OCI-LY7 (cell line): Measurements from ENCODE around the gene PRR5L. TPM values are rescaled to one million over a fixed set of nuclear protein-coding genes. Genes with fewer than 3 reads are reported as not detected.

Experiments
- BruUV-seq: library from RNA; stranded (reverse); fragments of 400-500 nt; replicated peaks from 2 replicates; lab custom pipeline; 2021; lab: Mats Ljungman, UMichigan
- CTCF ChIA-PET: fragments of 300-600 bp; sonication (Branson Sonifier 250); formaldehyde crosslinking; loops from one replicate; lab custom pipeline; 2022; ENCODE audit warnings: antibody characterized with exemption; ENCODE audit not compliant: unreplicated experiment; lab: Charles Lee
- POLR2A ChIA-PET: fragments of 300-600 bp; sonication (Branson Sonifier 250); formaldehyde crosslinking; loops from one replicate; lab custom pipeline; 2022; ENCODE audit warnings: antibody characterized with exemption; lab: Charles Lee
- DNase-seq: peaks from one replicate; pipeline ENCODE4 v3.0.0-alpha.2; 2015; ENCODE audit warnings: low spot score
- H2AFZ ChIP-seq: fragments of 200-600 bp; sonication (generic), shearing (Covaris generic); 2 replicates; pipeline ENCODE4 v1.6.1; 2014; ENCODE audit warnings: mild to moderate bottlenecking, antibody characterized with exemption, low read length, moderate library complexity
- H3K27ac ChIP-seq: fragments of 200-600 bp; sonication (generic); 2 replicates; pipeline ENCODE4 v1.5.1; 2014; ENCODE audit warnings: mixed run types, low read depth, mild to moderate bottlenecking, moderate library complexity, low read length, inconsistent platforms; ENCODE audit not compliant: poor library complexity, severe bottlenecking
- H3K36me3 ChIP-seq: fragments of 200-600 bp; sonication (generic); 2 replicates; pipeline ENCODE4 v1.6.1; 2014; ENCODE audit warnings: mild to moderate bottlenecking, antibody characterized with exemption, low read length, moderate library complexity, mixed read lengths; ENCODE audit not compliant: insufficient read depth
- H3K4me1 ChIP-seq: fragments of 200-600 bp; sonication (generic); 2 replicates; pipeline ENCODE4 v1.5.1; 2014; ENCODE audit warnings: mild to moderate bottlenecking, low read length; ENCODE audit not compliant: insufficient read depth, poor library complexity, severe bottlenecking
- H3K4me2 ChIP-seq: fragments of 200-600 bp; sonication (generic); 2 replicates; pipeline ENCODE4 v1.6.1; 2014; ENCODE audit warnings: mild to moderate bottlenecking, low read length
- H3K4me3 ChIP-seq: fragments of 200-600 bp; sonication (generic); 2 replicates; pipeline ENCODE4 v1.5.1; 2014; ENCODE audit warnings: mild to moderate bottlenecking, low read depth, low read length; ENCODE audit not compliant: poor library complexity, severe bottlenecking
- H3K79me2 ChIP-seq: fragments of 200-600 bp; sonication (generic); 2 replicates; pipeline ENCODE4 v1.6.1; 2016; ENCODE audit warnings: low read depth, mild to moderate bottlenecking, low read length, moderate library complexity, mixed read lengths; ENCODE audit not compliant: insufficient read depth
- H3K9me2 ChIP-seq: fragments of 200-600 bp; sonication (generic); 2 replicates; pipeline ENCODE4 v1.6.1; 2016; ENCODE audit warnings: mild to moderate bottlenecking, low read length, mixed read lengths; ENCODE audit not compliant: insufficient read depth
- H3K9me3 ChIP-seq: fragments of 200-600 bp; sonication (generic); 2 replicates; pipeline ENCODE4 v1.6.1; 2014; ENCODE audit warnings: mild to moderate bottlenecking, mixed run types, low read length, mixed read lengths
- H4K20me1 ChIP-seq: fragments of 200-600 bp; sonication (generic); 2 replicates; pipeline ENCODE4 v1.6.1; 2014; ENCODE audit warnings: mild to moderate bottlenecking, antibody characterized with exemption, low read length, moderate library complexity, mixed read lengths; ENCODE audit not compliant: insufficient read depth
- EZH2phosphoT487 ChIP-seq: fragments of 200-600 bp; sonication (generic); IDR thresholded peaks from 2 replicates; pipeline ENCODE4 v1.6.1; 2018; ENCODE audit warnings: low read depth, borderline replicate concordance, mild to moderate bottlenecking, mixed run types, antibody characterized with exemption, low read length, moderate library complexity, mixed read lengths
- intact Hi-C: fragments of 100-400 bp; cut with micrococcal nuclease; formaldehyde crosslinking; loops from one replicate; pipeline ENCODE4 v1.10.0; 2022; ENCODE audit not compliant: unreplicated experiment
- total RNA-seq, 2 experiments: library from RNA; depleted of rRNA in 1 of 2; stranded (reverse); fragments of >200 nt in 1 of 2; shearing (Covaris generic) in 1 of 2; gene quantifications; 2 replicates each; pipeline ENCODE4 v1.2.3, GENCODE V29; 2014 to 2022
- TF ChIP-seq, protein P1 (sequence below): fragments of 200-600 bp; sonication (generic); conservative IDR thresholded peaks from 2 replicates; pipeline ENCODE4 v1.5.1; 2014; ENCODE audit warnings: mild to moderate bottlenecking, antibody characterized with exemption, low read length, moderate library complexity, mixed read lengths

Gene PRR5L
- total RNA-seq, 2 experiments from 2014 or later: not detected

GRCh38 chr11:36458129-36458915 is 162.2 kb downstream of the PRR5L start:
- Histone ChIP-seq H2AFZ (no peak overlapping the region), H3K9me3 (no peaks in the 10 kb centered on the region), H3K36me3 (no peaks in the 10 kb centered on the region), H3K4me1 (no peaks in the 10 kb centered on the region), H3K79me2 (no peaks in the 10 kb centered on the region), H3K27ac (no peak overlapping the region), H3K4me3 (no peak overlapping the region), H4K20me1 (no peaks in the 10 kb centered on the region), H3K4me2 (no peak overlapping the region), H3K9me2 (no peaks in the 10 kb centered on the region)
- no TSS peak for BruUV-seq
- no peak for DNase-seq
- TF ChIP-seq, protein P1, sequence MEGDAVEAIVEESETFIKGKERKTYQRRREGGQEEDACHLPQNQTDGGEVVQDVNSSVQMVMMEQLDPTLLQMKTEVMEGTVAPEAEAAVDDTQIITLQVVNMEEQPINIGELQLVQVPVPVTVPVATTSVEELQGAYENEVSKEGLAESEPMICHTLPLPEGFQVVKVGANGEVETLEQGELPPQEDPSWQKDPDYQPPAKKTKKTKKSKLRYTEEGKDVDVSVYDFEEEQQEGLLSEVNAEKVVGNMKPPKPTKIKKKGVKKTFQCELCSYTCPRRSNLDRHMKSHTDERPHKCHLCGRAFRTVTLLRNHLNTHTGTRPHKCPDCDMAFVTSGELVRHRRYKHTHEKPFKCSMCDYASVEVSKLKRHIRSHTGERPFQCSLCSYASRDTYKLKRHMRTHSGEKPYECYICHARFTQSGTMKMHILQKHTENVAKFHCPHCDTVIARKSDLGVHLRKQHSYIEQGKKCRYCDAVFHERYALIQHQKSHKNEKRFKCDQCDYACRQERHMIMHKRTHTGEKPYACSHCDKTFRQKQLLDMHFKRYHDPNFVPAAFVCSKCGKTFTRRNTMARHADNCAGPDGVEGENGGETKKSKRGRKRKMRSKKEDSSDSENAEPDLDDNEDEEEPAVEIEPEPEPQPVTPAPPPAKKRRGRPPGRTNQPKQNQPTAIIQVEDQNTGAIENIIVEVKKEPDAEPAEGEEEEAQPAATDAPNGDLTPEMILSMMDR: no peak
- no peak for TF ChIP-seq EZH2phosphoT487
- ChIA-PET CTCF (no interaction called here), POLR2A (no interaction called here)
- intact Hi-C loops: no loop called here

DNA sequence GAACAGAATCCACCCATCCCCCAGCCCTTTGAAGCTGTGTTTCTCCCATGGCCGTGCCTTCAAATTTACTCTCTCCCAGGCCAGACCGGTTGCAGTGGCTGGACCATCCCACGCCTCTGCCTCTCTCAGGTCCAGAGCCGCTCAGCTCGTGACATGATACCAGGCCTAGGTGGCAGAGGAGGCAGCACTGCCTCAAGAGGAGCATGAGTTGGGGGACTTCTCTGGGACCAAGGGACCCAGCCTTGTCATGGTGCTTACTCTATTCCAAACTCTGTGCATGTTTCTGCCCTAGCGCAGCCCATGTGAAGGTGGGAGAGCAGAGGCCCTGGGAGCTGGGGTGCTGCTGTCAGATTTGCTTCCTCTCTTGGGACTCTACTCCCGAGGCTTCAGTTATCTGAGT is 163.0 kb downstream of the PRR5L start:
- no peaks in the 10 kb centered on the region for H3K9me2 ChIP-seq
- no peak for DNase-seq
- ChIA-PET POLR2A (no interaction called here), CTCF (no interaction called here)
- H2AFZ ChIP-seq: no peak overlapping the region
- H3K79me2 ChIP-seq: no peaks in the 10 kb centered on the region
- intact Hi-C loops: no loop called here
- no peaks in the 10 kb centered on the region for H3K36me3 ChIP-seq
- TF ChIP-seq, protein P1: no peak
- TF ChIP-seq EZH2phosphoT487: no peak
- H3K27ac ChIP-seq: no peak overlapping the region
- H4K20me1 ChIP-seq: no peaks in the 10 kb centered on the region
- H3K9me3 ChIP-seq: no peaks in the 10 kb centered on the region
- BruUV-seq: no TSS peak
- H3K4me2 ChIP-seq: no peak overlapping the region
- no peak overlapping the region for H3K4me3 ChIP-seq
- no peaks in the 10 kb centered on the region for H3K4me1 ChIP-seq

GRCh38 chr11:36460220-36460619 is 164.1 kb downstream of the PRR5L start:
- no peak for DNase-seq
- no peaks in the 10 kb centered on the region for H3K9me3 ChIP-seq

More at GRCh38 chr11:36460220-36460619, 164.1 kb downstream of the PRR5L start:
- POLR2A ChIA-PET: no interaction called here
- Histone ChIP-seq H3K4me3 (no peak overlapping the region), H2AFZ (no peak overlapping the region), H4K20me1 (no peaks in the 10 kb centered on the region), H3K36me3 (no peaks in the 10 kb centered on the region), H3K4me1 (no peaks in the 10 kb centered on the region), H3K27ac (no peak overlapping the region), H3K4me2 (no peak overlapping the region), H3K79me2 (no peaks in the 10 kb centered on the region), H3K9me2 (no peaks in the 10 kb centered on the region)
- CTCF ChIA-PET: no interaction called here
- no TSS peak for BruUV-seq
- intact Hi-C loops: no loop called here
- no peak for TF ChIP-seq EZH2phosphoT487
- TF ChIP-seq, protein P1: no peak
